ENCODE measurements around the gene IFITM2.

DNA sequence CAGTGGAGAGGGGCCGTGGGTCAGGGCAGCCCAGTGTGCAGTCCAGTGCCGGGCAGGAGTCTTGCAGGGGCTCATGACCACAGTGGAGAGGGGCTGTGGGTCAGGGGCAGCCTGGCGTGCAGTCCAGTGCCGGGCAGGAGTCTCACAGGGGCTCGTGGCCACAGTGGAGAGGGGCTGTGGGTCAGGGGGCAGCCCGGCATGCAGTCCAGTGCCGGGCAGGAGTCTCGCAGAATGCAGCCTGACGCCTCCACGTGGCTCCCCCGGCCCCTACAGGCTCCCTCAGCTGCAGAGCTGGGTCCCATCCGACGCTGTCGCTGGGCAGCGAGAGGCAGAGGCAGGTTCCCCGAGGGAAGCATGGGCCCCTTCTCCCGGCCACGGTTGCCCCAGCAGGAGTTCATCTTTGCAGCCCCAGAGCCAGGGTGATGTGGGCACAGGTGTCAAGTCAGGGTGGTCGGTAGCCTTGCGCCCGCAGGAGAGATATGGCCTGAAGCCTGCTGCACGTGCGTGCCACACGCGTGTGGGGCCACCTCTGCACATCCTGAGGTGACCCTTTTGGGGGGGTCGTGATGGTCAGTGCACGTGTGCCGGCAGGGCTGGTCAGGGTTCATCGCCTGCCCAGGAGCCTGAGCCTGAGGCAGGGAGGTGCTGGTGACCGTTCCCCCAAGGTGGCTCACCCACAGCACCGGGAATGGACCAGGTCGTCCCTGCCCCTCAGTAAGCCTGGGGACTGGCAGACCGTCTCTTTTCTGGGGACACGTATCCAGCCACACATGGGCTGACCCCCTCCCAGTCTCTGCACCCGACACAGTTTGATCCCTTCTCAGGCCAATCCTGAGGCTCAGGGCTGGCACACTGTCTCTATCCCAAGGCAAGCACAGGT is 11.2 kb upstream of the IFITM2 start:
- TF ChIP-seq, protein P1, sequence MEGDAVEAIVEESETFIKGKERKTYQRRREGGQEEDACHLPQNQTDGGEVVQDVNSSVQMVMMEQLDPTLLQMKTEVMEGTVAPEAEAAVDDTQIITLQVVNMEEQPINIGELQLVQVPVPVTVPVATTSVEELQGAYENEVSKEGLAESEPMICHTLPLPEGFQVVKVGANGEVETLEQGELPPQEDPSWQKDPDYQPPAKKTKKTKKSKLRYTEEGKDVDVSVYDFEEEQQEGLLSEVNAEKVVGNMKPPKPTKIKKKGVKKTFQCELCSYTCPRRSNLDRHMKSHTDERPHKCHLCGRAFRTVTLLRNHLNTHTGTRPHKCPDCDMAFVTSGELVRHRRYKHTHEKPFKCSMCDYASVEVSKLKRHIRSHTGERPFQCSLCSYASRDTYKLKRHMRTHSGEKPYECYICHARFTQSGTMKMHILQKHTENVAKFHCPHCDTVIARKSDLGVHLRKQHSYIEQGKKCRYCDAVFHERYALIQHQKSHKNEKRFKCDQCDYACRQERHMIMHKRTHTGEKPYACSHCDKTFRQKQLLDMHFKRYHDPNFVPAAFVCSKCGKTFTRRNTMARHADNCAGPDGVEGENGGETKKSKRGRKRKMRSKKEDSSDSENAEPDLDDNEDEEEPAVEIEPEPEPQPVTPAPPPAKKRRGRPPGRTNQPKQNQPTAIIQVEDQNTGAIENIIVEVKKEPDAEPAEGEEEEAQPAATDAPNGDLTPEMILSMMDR (IDR thresholded peaks at IDR 0.05), result no peak
- TF ChIP-seq EP300 (IDR thresholded peaks at IDR 0.05) (no peak), POLR2A (IDR thresholded peaks at IDR 0.05) (no peak)

All from stomach (tissue), 4 donors.